Measurements from ENCODE around the gene PALLD. TPM values are rescaled to one million over a fixed set of nuclear protein-coding genes. Genes with fewer than 3 reads are reported as not detected.

Gene PALLD
- total and polyA plus RNA-seq, 2 donors (not counting 3 experiments of a cell fraction or from before 2014, with no cell fraction given): 13.4 to 48.2 TPM

DNA sequence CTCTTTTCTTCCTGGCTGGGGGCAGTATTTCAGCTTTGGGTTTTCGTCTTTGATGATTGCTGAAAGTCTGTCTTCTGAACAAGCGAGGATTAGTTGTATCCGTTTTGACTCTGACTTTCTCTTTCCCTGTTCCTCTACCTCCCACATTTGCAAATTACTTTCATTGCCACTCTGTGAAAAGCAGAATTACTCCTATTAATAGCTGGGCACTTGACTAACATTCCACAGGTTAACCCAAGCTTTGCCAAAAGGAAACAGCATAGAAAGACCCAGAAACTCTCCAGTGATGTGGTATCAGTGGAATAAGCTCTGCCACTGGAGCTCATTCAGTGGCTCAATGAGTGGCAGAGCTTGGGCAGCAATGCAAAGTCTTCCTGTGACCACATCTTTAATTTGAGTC is 238.9 kb downstream of the PALLD start:
- no peak for DNase-seq (ENCODE audit: low read depth, low spot score)
- dilution Hi-C loops (cut with MboI; ENCODE audit: extremely low pct_ligation_motif_present, low sequenced_read_pairs) (no loop called here), intact Hi-C loops (cut with micrococcal nuclease) (no loop called here)
- Histone ChIP-seq H3K4me3 (replicated peaks in 1 of 3; ENCODE audit: insufficient read depth in 1 of 3, low read depth in 1 of 3, low read length in 3 of 3) (no peak overlapping the region), H3K9me3 (replicated peaks; ENCODE audit: control insufficient read depth, insufficient read depth, low read length) (no peaks in the 10 kb centered on the region), H3K27me3 (ENCODE audit: control insufficient read depth in 2 of 2, insufficient read depth in 2 of 2, low read length in 2 of 2) (no peaks in the 10 kb centered on the region), H3K4me2 (ENCODE audit: insufficient read depth, low read length) (no peak overlapping the region), H3K27ac (ENCODE audit: insufficient read depth, low read depth, low read length) (no peak overlapping the region), H3K9ac (replicated peaks; ENCODE audit: extremely low read depth, insufficient read depth, low read length) (no peak overlapping the region), H3K9me1 (replicated peaks; ENCODE audit: control insufficient read depth, extremely low read depth, insufficient read depth, low read length) (no peaks in the 10 kb centered on the region), H2AFZ (ENCODE audit: low read depth, low read length) (no peak overlapping the region), H3K79me2 (ENCODE audit: control insufficient read depth, insufficient read depth, low read length) (no peaks in the 10 kb centered on the region), H3K36me3 (ENCODE audit: control insufficient read depth in 2 of 2, extremely low read depth in 1 of 2, insufficient read depth in 2 of 2, low read length in 2 of 2) (no peaks in the 10 kb centered on the region), H4K20me1 (replicated peaks; ENCODE audit: control insufficient read depth, extremely low read depth, insufficient read depth, low read length) (no peaks in the 10 kb centered on the region), H3K4me1 (ENCODE audit: control insufficient read depth, extremely low read depth, insufficient read depth, low read length) (no peaks in the 10 kb centered on the region)
- POLR2A ChIA-PET: no interaction called here
- no TSS peak for BruUV-seq (replicated peaks)
- FAIRE-seq: no peak
- CTCF ChIA-PET: interaction anchor here (0.5 to 1.5 kb wide), 5 partner anchors 9 to 981 kb away, joined by 3 read pairs; no protein-coding TSS in a partner anchor
- no peak for TF ChIP-seq FOS (IDR thresholded peaks at IDR 0.05; ENCODE audit: borderline replicate concordance, insufficient read depth, low read length)

DNA sequence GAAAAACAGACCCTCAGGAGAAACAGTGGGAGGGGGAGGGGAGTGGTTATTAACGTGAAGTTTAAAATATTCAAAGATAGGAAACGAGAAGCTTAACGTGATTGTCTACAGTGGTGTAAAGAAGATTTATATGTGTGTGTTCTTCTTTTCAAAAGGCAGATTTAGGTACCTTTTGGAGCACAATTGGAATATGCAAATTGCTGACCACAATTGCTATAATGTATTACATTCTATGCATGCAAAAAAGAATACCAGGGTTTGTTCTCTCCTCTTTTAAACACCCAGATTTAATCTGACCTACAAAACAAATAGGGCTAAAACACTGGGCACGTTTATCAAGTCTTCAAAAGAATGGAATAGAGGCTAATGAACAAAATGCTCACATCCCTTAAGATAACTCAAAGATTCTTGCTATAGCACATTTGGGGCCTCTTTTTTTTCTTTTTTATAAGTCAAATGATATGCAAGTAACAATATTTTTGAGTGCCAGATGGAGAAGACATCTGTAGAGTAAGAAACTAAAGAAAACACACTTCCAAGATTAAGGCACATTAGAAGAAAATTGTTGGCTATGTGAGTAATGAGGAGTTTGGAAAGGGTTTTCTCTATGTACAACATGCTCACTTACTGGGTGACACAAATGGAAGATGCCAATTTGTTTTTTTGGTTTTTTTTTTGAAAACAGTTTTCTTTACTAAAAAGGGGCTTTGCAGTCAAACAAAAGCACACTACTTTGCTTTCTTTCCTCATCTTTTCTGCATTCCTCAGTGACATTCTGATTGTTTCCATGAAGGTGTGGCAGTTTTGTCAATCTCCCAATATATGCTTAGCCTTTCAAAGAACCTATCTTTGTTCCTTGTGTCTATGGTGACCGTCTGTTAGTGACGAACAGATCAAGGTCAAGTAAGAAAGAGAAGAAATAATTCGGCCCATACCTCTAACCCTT is 240.3 kb downstream of the PALLD start:
- Histone ChIP-seq H3K4me2 (ENCODE audit: insufficient read depth, low read length) (no peak overlapping the region), H4K20me1 (replicated peaks; ENCODE audit: control insufficient read depth, extremely low read depth, insufficient read depth, low read length) (no peaks in the 10 kb centered on the region), H3K9me3 (replicated peaks; ENCODE audit: control insufficient read depth, insufficient read depth, low read length) (no peaks in the 10 kb centered on the region), H3K36me3 (ENCODE audit: control insufficient read depth in 2 of 2, extremely low read depth in 1 of 2, insufficient read depth in 2 of 2, low read length in 2 of 2) (no peaks in the 10 kb centered on the region), H3K27ac (ENCODE audit: insufficient read depth, low read depth, low read length) (no peak overlapping the region), H3K9me1 (replicated peaks; ENCODE audit: control insufficient read depth, extremely low read depth, insufficient read depth, low read length) (no peaks in the 10 kb centered on the region), H3K4me3 (replicated peaks in 1 of 3; ENCODE audit: insufficient read depth in 1 of 3, low read depth in 1 of 3, low read length in 3 of 3) (no peak overlapping the region), H2AFZ (ENCODE audit: low read depth, low read length) (no peak overlapping the region), H3K4me1 (ENCODE audit: control insufficient read depth, extremely low read depth, insufficient read depth, low read length) (no peaks in the 10 kb centered on the region), H3K9ac (replicated peaks; ENCODE audit: extremely low read depth, insufficient read depth, low read length) (no peak overlapping the region), H3K79me2 (ENCODE audit: control insufficient read depth, insufficient read depth, low read length) (no peaks in the 10 kb centered on the region), H3K27me3 (ENCODE audit: control insufficient read depth in 2 of 2, insufficient read depth in 2 of 2, low read length in 2 of 2) (no peaks in the 10 kb centered on the region)
- dilution Hi-C loops (cut with MboI; ENCODE audit: extremely low pct_ligation_motif_present, low sequenced_read_pairs): no loop called here
- no peak for FAIRE-seq
- ChIA-PET CTCF (interaction anchor here (1.5 kb wide), 1 partner anchor 185 kb away, joined by 3 read pairs; no protein-coding TSS in a partner anchor), POLR2A (no interaction called here)
- BruUV-seq (replicated peaks): no TSS peak
- TF ChIP-seq, protein P1, sequence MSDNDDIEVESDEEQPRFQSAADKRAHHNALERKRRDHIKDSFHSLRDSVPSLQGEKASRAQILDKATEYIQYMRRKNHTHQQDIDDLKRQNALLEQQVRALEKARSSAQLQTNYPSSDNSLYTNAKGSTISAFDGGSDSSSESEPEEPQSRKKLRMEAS (IDR thresholded peaks at IDR 0.05; ENCODE audit: insufficient read depth, insufficient read length): no peak
- TF ChIP-seq MYC (IDR thresholded peaks at IDR 0.05; ENCODE audit: low read depth, low read length) (no peak), FOS (IDR thresholded peaks at IDR 0.05; ENCODE audit: borderline replicate concordance, insufficient read depth, low read length) (no peak), JUN (IDR thresholded peaks at IDR 0.05; ENCODE audit: borderline replicate concordance, insufficient read depth, insufficient read length, low read depth) (no peak), EZH2 (IDR thresholded peaks at IDR 0.05; ENCODE audit: borderline replicate concordance, low read depth, low read length, severe bottlenecking) (no peak), GATA2 (IDR thresholded peaks at IDR 0.05; ENCODE audit: insufficient read depth, insufficient read length, low read depth, low read length) (no peak), POLR2AphosphoS5 (IDR thresholded peaks at IDR 0.05; ENCODE audit: insufficient read depth, low read depth, low read length) (no peak), POLR2A (IDR thresholded peaks at IDR 0.05; ENCODE audit: low read depth, low read length) (no peak)
- TF ChIP-seq, protein P2, sequence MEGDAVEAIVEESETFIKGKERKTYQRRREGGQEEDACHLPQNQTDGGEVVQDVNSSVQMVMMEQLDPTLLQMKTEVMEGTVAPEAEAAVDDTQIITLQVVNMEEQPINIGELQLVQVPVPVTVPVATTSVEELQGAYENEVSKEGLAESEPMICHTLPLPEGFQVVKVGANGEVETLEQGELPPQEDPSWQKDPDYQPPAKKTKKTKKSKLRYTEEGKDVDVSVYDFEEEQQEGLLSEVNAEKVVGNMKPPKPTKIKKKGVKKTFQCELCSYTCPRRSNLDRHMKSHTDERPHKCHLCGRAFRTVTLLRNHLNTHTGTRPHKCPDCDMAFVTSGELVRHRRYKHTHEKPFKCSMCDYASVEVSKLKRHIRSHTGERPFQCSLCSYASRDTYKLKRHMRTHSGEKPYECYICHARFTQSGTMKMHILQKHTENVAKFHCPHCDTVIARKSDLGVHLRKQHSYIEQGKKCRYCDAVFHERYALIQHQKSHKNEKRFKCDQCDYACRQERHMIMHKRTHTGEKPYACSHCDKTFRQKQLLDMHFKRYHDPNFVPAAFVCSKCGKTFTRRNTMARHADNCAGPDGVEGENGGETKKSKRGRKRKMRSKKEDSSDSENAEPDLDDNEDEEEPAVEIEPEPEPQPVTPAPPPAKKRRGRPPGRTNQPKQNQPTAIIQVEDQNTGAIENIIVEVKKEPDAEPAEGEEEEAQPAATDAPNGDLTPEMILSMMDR (IDR thresholded peaks at IDR 0.05; ENCODE audit: extremely low read depth in 1 of 2, insufficient read depth in 1 of 2, low read depth in 1 of 2, low read length in 2 of 2): no peak
- DNase-seq (ENCODE audit: low read depth, low spot score): no peak
- intact Hi-C loops (cut with micrococcal nuclease): no loop called here

Data from endothelial cell of umbilical vein (primary cell).